ENCODE data around the gene TUBGCP3. TPM values are rescaled to one million over a fixed set of nuclear protein-coding genes. Genes with fewer than 3 reads are reported as not detected.

Gene TUBGCP3
- total RNA-seq, 1 donor: 17.0 TPM

- no peaks in the 10 kb centered on the region for H3K79me2 ChIP-seq (ENCODE audit: insufficient read depth, low read length)
- H3K36me3 ChIP-seq (ENCODE audit: insufficient read depth, low read length): no peaks in the 10 kb centered on the region
- H3K4me2 ChIP-seq (ENCODE audit: insufficient read depth, low read length): no peak overlapping the region
- no peak for TF ChIP-seq CTCF (IDR thresholded peaks at IDR 0.05; ENCODE audit: extremely low read depth, low read depth, low read length)
- H4K20me1 ChIP-seq (ENCODE audit: insufficient read depth, low read length): no peaks in the 10 kb centered on the region
- no peaks in the 10 kb centered on the region for H3K27me3 ChIP-seq (ENCODE audit: insufficient read depth, low read length)
- peak; percentile 63 for DNase-seq (ENCODE audit: insufficient read length, low spot score, missing footprints)
- H3K4me3 ChIP-seq (ENCODE audit: insufficient read depth, low read length): no peak overlapping the region
- no peaks in the 10 kb centered on the region for H3K4me1 ChIP-seq (ENCODE audit: insufficient read depth, low read length)
- H2AFZ ChIP-seq (ENCODE audit: low read length): no peak overlapping the region
- H3K9me3 ChIP-seq (ENCODE audit: low read depth, low read length): no peaks in the 10 kb centered on the region
- no peak overlapping the region for H3K27ac ChIP-seq (ENCODE audit: low read depth, low read length)
These were observed 137.6 kb downstream of the TUBGCP3 start for GRCh38 chr13:112450118-112450903.

- no peak overlapping the region for H3K4me2 ChIP-seq (ENCODE audit: insufficient read depth, low read length)
- peak; percentile 80 for DNase-seq (ENCODE audit: insufficient read length, low spot score, missing footprints)
- no peak overlapping the region for H2AFZ ChIP-seq (ENCODE audit: low read length)
- H3K79me2 ChIP-seq (ENCODE audit: insufficient read depth, low read length): no peaks in the 10 kb centered on the region
- no peak overlapping the region for H3K27ac ChIP-seq (ENCODE audit: low read depth, low read length)
- H4K20me1 ChIP-seq (ENCODE audit: insufficient read depth, low read length): no peaks in the 10 kb centered on the region
- H3K27me3 ChIP-seq (ENCODE audit: insufficient read depth, low read length): no peaks in the 10 kb centered on the region
- no peaks in the 10 kb centered on the region for H3K9me3 ChIP-seq (ENCODE audit: low read depth, low read length)
- TF ChIP-seq CTCF (IDR thresholded peaks at IDR 0.05; ENCODE audit: extremely low read depth, low read depth, low read length): no peak
- H3K4me3 ChIP-seq (ENCODE audit: insufficient read depth, low read length): no peak overlapping the region
- H3K4me1 ChIP-seq (ENCODE audit: insufficient read depth, low read length): no peaks in the 10 kb centered on the region
- H3K36me3 ChIP-seq (ENCODE audit: insufficient read depth, low read length): no peaks in the 10 kb centered on the region
These were observed 138.4 kb downstream of the TUBGCP3 start for GRCh38 chr13:112449545-112449930.

GRCh38 chr13:112448621-112449544, 139.1 kb downstream of the TUBGCP3 start:
- Histone ChIP-seq H3K79me2 (ENCODE audit: insufficient read depth, low read length) (no peaks in the 10 kb centered on the region), H4K20me1 (ENCODE audit: insufficient read depth, low read length) (no peaks in the 10 kb centered on the region), H3K4me1 (ENCODE audit: insufficient read depth, low read length) (no peaks in the 10 kb centered on the region), H2AFZ (ENCODE audit: low read length) (no peak overlapping the region), H3K36me3 (ENCODE audit: insufficient read depth, low read length) (no peaks in the 10 kb centered on the region), H3K4me2 (ENCODE audit: insufficient read depth, low read length) (no peak overlapping the region), H3K27me3 (ENCODE audit: insufficient read depth, low read length) (no peaks in the 10 kb centered on the region), H3K4me3 (ENCODE audit: insufficient read depth, low read length) (no peak overlapping the region), H3K9me3 (ENCODE audit: low read depth, low read length) (no peaks in the 10 kb centered on the region), H3K27ac (ENCODE audit: low read depth, low read length) (no peak overlapping the region)
- DNase-seq (ENCODE audit: insufficient read length, low spot score, missing footprints): peak; percentile 84
- TF ChIP-seq CTCF (IDR thresholded peaks at IDR 0.05; ENCODE audit: extremely low read depth, low read depth, low read length): no peak

Data from osteoblast (primary cell).